HCT116 (cell line): Measurements from ENCODE around the gene KCNMB1. TPM values are rescaled to one million over a fixed set of nuclear protein-coding genes. Genes with fewer than 3 reads are reported as not detected.

Experiments used
- ATAC-seq: fragments of 200-7000 bp; cut with Tn5 transposase; 2 replicates; pipeline ENCODE4 v1.9.1; 2020; ENCODE audit warnings: mild to moderate bottlenecking, moderate library complexity
- BruUV-seq: library from RNA; stranded (reverse); fragments of 400-500 nt; replicated peaks from 2 replicates; lab custom pipeline; 2021; lab: Mats Ljungman, UMichigan
- CTCF ChIA-PET: fragments of 300-600 bp; sonication (Branson Sonifier 250); formaldehyde crosslinking; loops from one replicate; lab custom pipeline; 2021; ENCODE audit warnings: antibody characterized with exemption; lab: Charles Lee
- POLR2A ChIA-PET: fragments of 300-600, 350-600 bp; sonication (Branson Sonifier 250); formaldehyde crosslinking; loops from one replicate; lab custom pipeline; 2021; ENCODE audit warnings: antibody characterized with exemption; lab: Charles Lee
- RAD21 ChIA-PET, 2 experiments: fragments of 300-600 bp; sonication (Branson Sonifier 250); formaldehyde crosslinking; loops; one replicate each; lab custom pipeline; 2023; ENCODE audit warnings: low total read pairs in 2 of 2; ENCODE audit not compliant: uncharacterized antibody in 2 of 2, unreplicated experiment in 2 of 2, low non-redundant PET in 1 of 2; lab: Charles Lee
- DNase-seq: peaks from one replicate; pipeline ENCODE4 v3.0.0-alpha.2; 2010; ENCODE audit warnings: low read depth, low spot score
- H2AFZ ChIP-seq: fragments of 200-600 bp; shearing (Covaris generic), sonication (generic); 2 replicates; pipeline ENCODE4 v1.6.1; 2017; ENCODE audit warnings: low read depth, mixed run types, mixed read lengths, antibody characterized with exemption, low read length; ENCODE audit not compliant: poor library complexity, severe bottlenecking
- H3K27ac ChIP-seq: 2 replicates; pipeline ENCODE4 v1.5.1; 2012; ENCODE audit warnings: low read depth, low read length
- H3K27me3 ChIP-seq: fragments of 200-600 bp; sonication (generic); 2 replicates; pipeline ENCODE4 v1.6.1; 2016; ENCODE audit warnings: mixed run types, low read length, mixed read lengths; ENCODE audit not compliant: insufficient read depth
- H3K36me3 ChIP-seq, 2 experiments: fragments of 200-500 bp in 1 of 2; fragments of 200-600 bp in 1 of 2; sonication (Bioruptor generic) in 1 of 2; sonication (generic) in 1 of 2; 2 replicates each; pipeline versions ENCODE4 v1.5.1 to v1.6.1; 2014 to 2016; ENCODE audit warnings: low read length in 2 of 2, inconsistent platforms in 1 of 2, mixed read lengths in 1 of 2, mixed run types in 1 of 2; ENCODE audit not compliant: insufficient read depth in 2 of 2, control insufficient read depth in 1 of 2
- H3K4me1 ChIP-seq, 2 experiments: fragments of 200-600 bp in 1 of 2; sonication (generic) in 1 of 2; 2 replicates each; pipeline versions ENCODE4 v1.5.1 to v1.6.1; 2012 to 2017; ENCODE audit warnings: low read length in 2 of 2, inconsistent platforms in 1 of 2, mild to moderate bottlenecking in 1 of 2, mixed read lengths in 1 of 2, mixed run types in 1 of 2, moderate library complexity in 1 of 2; ENCODE audit not compliant: insufficient read depth in 2 of 2, control insufficient read depth in 1 of 2
- H3K4me2 ChIP-seq: fragments of 200-600 bp; sonication (generic); 2 replicates; pipeline ENCODE4 v1.6.1; 2017; ENCODE audit warnings: mixed run types, low read length, mixed read lengths
- H3K4me3 ChIP-seq, 2 experiments: fragments of 200-600 bp in 1 of 2; sonication (generic) in 1 of 2; replicated peaks in 1 of 2; 2 replicates each; pipeline ENCODE4 v1.5.1; 2011 to 2016; ENCODE audit warnings: low read length in 2 of 2, control low read depth in 1 of 2, low read depth in 1 of 2, mild to moderate bottlenecking in 1 of 2, mixed read lengths in 1 of 2, mixed run types in 1 of 2
- H3K79me2 ChIP-seq: fragments of 200-600 bp; sonication (generic); 2 replicates; pipeline ENCODE4 v1.6.1; 2017; ENCODE audit warnings: mild to moderate bottlenecking, mixed run types, low read length, moderate library complexity, mixed read lengths; ENCODE audit not compliant: insufficient read depth
- H3K9ac ChIP-seq: fragments of 200-600 bp; sonication (generic); 2 replicates; pipeline ENCODE4 v1.6.1; 2016; ENCODE audit warnings: low read length, mixed read lengths
- H3K9me2 ChIP-seq: fragments of 200-600 bp; sonication (generic), shearing (Covaris generic); 2 replicates; pipeline ENCODE4 v1.6.1; 2017; ENCODE audit warnings: mixed run types, mild to moderate bottlenecking, moderate library complexity; ENCODE audit not compliant: insufficient read depth
- H3K9me3 ChIP-seq, 2 experiments: fragments of 200-500 bp in 1 of 2; fragments of 200-600 bp in 1 of 2; sonication (Bioruptor generic) in 1 of 2; sonication (generic) in 1 of 2; 2 replicates each; pipeline ENCODE4 v1.6.1; 2014 to 2017; ENCODE audit warnings: low read length in 2 of 2, mixed read lengths in 2 of 2, inconsistent platforms in 1 of 2, low read depth in 1 of 2, mild to moderate bottlenecking in 1 of 2, mixed run types in 1 of 2, moderate library complexity in 1 of 2; ENCODE audit not compliant: control insufficient read depth in 1 of 2, insufficient read depth in 1 of 2
- H4K20me1 ChIP-seq: fragments of 200-600 bp; sonication (generic), shearing (Covaris generic); 2 replicates; pipeline ENCODE4 v1.6.1; 2017; ENCODE audit warnings: mixed run types, mild to moderate bottlenecking, moderate library complexity; ENCODE audit not compliant: insufficient read depth
- CBX3 ChIP-seq: IDR thresholded peaks from 2 replicates; pipeline ENCODE4 v1.6.1; 2012; ENCODE audit warnings: low read depth
- CEBPB ChIP-seq: IDR thresholded peaks from 2 replicates; pipeline ENCODE4 v1.6.1; 2012; ENCODE audit warnings: low read depth
- ELF1 ChIP-seq: IDR thresholded peaks from 2 replicates; pipeline ENCODE4 v1.6.1; 2012; ENCODE audit warnings: low read depth, borderline replicate concordance
- EZH2 ChIP-seq: fragments of 200-600 bp; sonication (generic); IDR thresholded peaks from 2 replicates; pipeline ENCODE4 v1.6.1; 2017; ENCODE audit warnings: antibody characterized with exemption, mixed run types
- EZH2phosphoT487 ChIP-seq: fragments of 200-600 bp; IDR thresholded peaks from 2 replicates; pipeline ENCODE4 v1.6.1; 2018; ENCODE audit warnings: antibody characterized with exemption, borderline replicate concordance
- FOSL1 ChIP-seq: IDR thresholded peaks from 2 replicates; pipeline ENCODE4 v1.6.1; 2012; ENCODE audit warnings: low read depth
- JUND ChIP-seq: IDR thresholded peaks from 2 replicates; pipeline ENCODE4 v1.6.1; 2012
- POLR2A ChIP-seq: IDR thresholded peaks from 2 replicates; pipeline ENCODE4 v1.7.0; 2011; ENCODE audit warnings: borderline replicate concordance; ENCODE audit not compliant: insufficient read depth, insufficient read length; ENCODE audit errors: extremely low read depth
- RAD21 ChIP-seq: IDR thresholded peaks from 2 replicates; pipeline ENCODE4 v1.6.1; 2012; ENCODE audit warnings: low read depth, mild to moderate bottlenecking
- REST ChIP-seq: IDR thresholded peaks from 2 replicates; pipeline ENCODE4 v1.6.1; 2012; ENCODE audit warnings: low read depth
- SIN3A ChIP-seq: IDR thresholded peaks from 2 replicates; pipeline ENCODE4 v1.6.1; 2012; ENCODE audit warnings: low read depth
- SP1 ChIP-seq: IDR thresholded peaks from 2 replicates; pipeline ENCODE4 v1.6.1; 2012; ENCODE audit warnings: low read depth
- SRF ChIP-seq: IDR thresholded peaks from 2 replicates; pipeline ENCODE4 v1.6.1; 2012; ENCODE audit warnings: low read depth
- YY1 ChIP-seq: IDR thresholded peaks from 2 replicates; pipeline ENCODE4 v1.6.1; 2011; ENCODE audit warnings: low read length, low read depth, moderate library complexity, mild to moderate bottlenecking; ENCODE audit not compliant: insufficient replicate concordance; ENCODE audit errors: extremely low read depth
- ZBTB33 ChIP-seq: IDR thresholded peaks from 2 replicates; pipeline ENCODE4 v1.6.1; 2011; ENCODE audit warnings: mild to moderate bottlenecking, low read length, moderate library complexity; ENCODE audit not compliant: insufficient replicate concordance; ENCODE audit errors: extremely low read depth
- ZNF274 ChIP-seq: fragments of 200-500 bp; sonication (Bioruptor generic); IDR thresholded peaks from 2 replicates; pipeline ENCODE4 v1.6.1; 2014; ENCODE audit warnings: mild to moderate bottlenecking, low read depth, low read length, inconsistent platforms
- intact Hi-C: fragments of 100-400 bp; cut with micrococcal nuclease; formaldehyde crosslinking; loops from 2 replicates; pipeline ENCODE4 v1.10.0; 2022
- total RNA-seq: library from RNA; stranded (reverse); gene quantifications from one replicate; pipeline ENCODE4 v1.2.1, GENCODE V29; 2021; ENCODE audit not compliant: unreplicated experiment
- TF ChIP-seq, protein P1 (sequence below), 3 experiments: fragments of 200-600 bp in 1 of 3; sonication (generic) in 1 of 3; IDR thresholded peaks in 2 of 3; conservative IDR thresholded peaks in 1 of 3; 2 replicates each; pipeline ENCODE4 v1.5.1; 2012 to 2017; ENCODE audit warnings: low read depth in 2 of 3, low read length in 2 of 3, antibody characterized with exemption in 1 of 3, borderline replicate concordance in 1 of 3, control low read depth in 1 of 3, mild to moderate bottlenecking in 1 of 3, mixed read lengths in 1 of 3, mixed run types in 1 of 3, moderate library complexity in 1 of 3; ENCODE audit not compliant: insufficient read depth in 1 of 3
- TF ChIP-seq, protein P2 (sequence below): IDR thresholded peaks from 2 replicates; pipeline ENCODE4 v1.6.1; 2012

KCNMB1 gene
- total RNA-seq, 1 experiment from 2014 or later = not detected

- no TSS peak for BruUV-seq
- intact Hi-C loops = loop anchor here (1.0 kb wide), 3 partner anchors 71 to 239 kb away; no protein-coding TSS in a partner anchor
- RAD21 ChIA-PET = no interaction called here
Measured at GRCh38 chr5:170339780-170340167, 49.4 kb downstream of the KCNMB1 start.

More at GRCh38 chr5:170339780-170340167, 49.4 kb downstream of the KCNMB1 start:
- no peaks in the 10 kb centered on the region for H3K9me3 ChIP-seq
- no peak for DNase-seq
- no peaks in the 10 kb centered on the region for H3K4me1 ChIP-seq
- no peak for ATAC-seq
- no peaks in the 10 kb centered on the region for H3K36me3 ChIP-seq
- H3K4me2 ChIP-seq = no peak overlapping the region
- H2AFZ ChIP-seq = no peak overlapping the region
- no peaks in the 10 kb centered on the region for H3K9me2 ChIP-seq
- ChIA-PET CTCF (interaction anchor here (1.3 to 2.4 kb wide), 5 partner anchors 26 to 113 kb away, joined by 3 to 30 read pairs (median 8); no protein-coding TSS in a partner anchor), POLR2A (no interaction called here)
- peaks cover 44% of the 10 kb centered on the region for H3K27me3 ChIP-seq
- no peak overlapping the region for H3K4me3 ChIP-seq
- no peaks in the 10 kb centered on the region for H4K20me1 ChIP-seq
- H3K79me2 ChIP-seq = no peaks in the 10 kb centered on the region
- H3K27ac ChIP-seq = no peak overlapping the region
- no peak for TF ChIP-seq POLR2A
- no peak for TF ChIP-seq JUND
- TF ChIP-seq YY1 = no peak
- TF ChIP-seq, protein P1, sequence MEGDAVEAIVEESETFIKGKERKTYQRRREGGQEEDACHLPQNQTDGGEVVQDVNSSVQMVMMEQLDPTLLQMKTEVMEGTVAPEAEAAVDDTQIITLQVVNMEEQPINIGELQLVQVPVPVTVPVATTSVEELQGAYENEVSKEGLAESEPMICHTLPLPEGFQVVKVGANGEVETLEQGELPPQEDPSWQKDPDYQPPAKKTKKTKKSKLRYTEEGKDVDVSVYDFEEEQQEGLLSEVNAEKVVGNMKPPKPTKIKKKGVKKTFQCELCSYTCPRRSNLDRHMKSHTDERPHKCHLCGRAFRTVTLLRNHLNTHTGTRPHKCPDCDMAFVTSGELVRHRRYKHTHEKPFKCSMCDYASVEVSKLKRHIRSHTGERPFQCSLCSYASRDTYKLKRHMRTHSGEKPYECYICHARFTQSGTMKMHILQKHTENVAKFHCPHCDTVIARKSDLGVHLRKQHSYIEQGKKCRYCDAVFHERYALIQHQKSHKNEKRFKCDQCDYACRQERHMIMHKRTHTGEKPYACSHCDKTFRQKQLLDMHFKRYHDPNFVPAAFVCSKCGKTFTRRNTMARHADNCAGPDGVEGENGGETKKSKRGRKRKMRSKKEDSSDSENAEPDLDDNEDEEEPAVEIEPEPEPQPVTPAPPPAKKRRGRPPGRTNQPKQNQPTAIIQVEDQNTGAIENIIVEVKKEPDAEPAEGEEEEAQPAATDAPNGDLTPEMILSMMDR (IDR thresholded peaks at IDR 0.05 in 2 of 3, conservative IDR thresholded peaks at IDR 0.05 in 1 of 3; ENCODE audit: borderline replicate concordance in 1 of 3, insufficient read depth in 1 of 3, low read depth in 2 of 3, low read length in 2 of 3) = no peak
- no peak for TF ChIP-seq ZNF274
- no peak for TF ChIP-seq RAD21
- no peak for TF ChIP-seq ZBTB33
- no peak for TF ChIP-seq EZH2phosphoT487
- TF ChIP-seq SIN3A = no peak
- TF ChIP-seq CBX3 = no peak
- TF ChIP-seq ELF1 = no peak
- no peak for TF ChIP-seq SRF
- TF ChIP-seq, protein P2, sequence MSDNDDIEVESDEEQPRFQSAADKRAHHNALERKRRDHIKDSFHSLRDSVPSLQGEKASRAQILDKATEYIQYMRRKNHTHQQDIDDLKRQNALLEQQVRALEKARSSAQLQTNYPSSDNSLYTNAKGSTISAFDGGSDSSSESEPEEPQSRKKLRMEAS = no peak
- TF ChIP-seq EZH2 = no peak
- no peak for TF ChIP-seq SP1
- TF ChIP-seq CEBPB = no peak
- TF ChIP-seq FOSL1 = no peak
- no peak for TF ChIP-seq REST
- H3K9ac ChIP-seq = no peak overlapping the region
